ENCODE data around the gene ACOX1. TPM values are rescaled to one million over a fixed set of nuclear protein-coding genes. Genes with fewer than 3 reads are reported as not detected.

The ACOX1 gene
- total RNA-seq, 4 donors from 2014 or later: 11.2 to 70.0 (median 42.0) TPM

- intact Hi-C loops (cut with DNase I; ENCODE audit: low total_unique reads): no loop called here
- Histone ChIP-seq H3K27ac (no peak overlapping the region), H3K36me3 (no peaks in the 10 kb centered on the region), H3K9me3 (no peaks in the 10 kb centered on the region), H3K4me3 (no peak overlapping the region), H3K27me3 (no peaks in the 10 kb centered on the region), H3K4me1 (no peaks in the 10 kb centered on the region)
- no peak for DNase-seq
- TF ChIP-seq POLR2A (IDR thresholded peaks at IDR 0.05): no peak
- TF ChIP-seq, protein P1, sequence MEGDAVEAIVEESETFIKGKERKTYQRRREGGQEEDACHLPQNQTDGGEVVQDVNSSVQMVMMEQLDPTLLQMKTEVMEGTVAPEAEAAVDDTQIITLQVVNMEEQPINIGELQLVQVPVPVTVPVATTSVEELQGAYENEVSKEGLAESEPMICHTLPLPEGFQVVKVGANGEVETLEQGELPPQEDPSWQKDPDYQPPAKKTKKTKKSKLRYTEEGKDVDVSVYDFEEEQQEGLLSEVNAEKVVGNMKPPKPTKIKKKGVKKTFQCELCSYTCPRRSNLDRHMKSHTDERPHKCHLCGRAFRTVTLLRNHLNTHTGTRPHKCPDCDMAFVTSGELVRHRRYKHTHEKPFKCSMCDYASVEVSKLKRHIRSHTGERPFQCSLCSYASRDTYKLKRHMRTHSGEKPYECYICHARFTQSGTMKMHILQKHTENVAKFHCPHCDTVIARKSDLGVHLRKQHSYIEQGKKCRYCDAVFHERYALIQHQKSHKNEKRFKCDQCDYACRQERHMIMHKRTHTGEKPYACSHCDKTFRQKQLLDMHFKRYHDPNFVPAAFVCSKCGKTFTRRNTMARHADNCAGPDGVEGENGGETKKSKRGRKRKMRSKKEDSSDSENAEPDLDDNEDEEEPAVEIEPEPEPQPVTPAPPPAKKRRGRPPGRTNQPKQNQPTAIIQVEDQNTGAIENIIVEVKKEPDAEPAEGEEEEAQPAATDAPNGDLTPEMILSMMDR (IDR thresholded peaks at IDR 0.05): no peak
Measured at GRCh38 chr17:75917917-75918445, 61.0 kb downstream of the ACOX1 start.

GRCh38 chr17:75917141-75917916 is 61.6 kb downstream of the ACOX1 start:
- no peak for DNase-seq
- intact Hi-C loops (cut with DNase I; ENCODE audit: low total_unique reads): no loop called here
- Histone ChIP-seq H3K36me3 (no peaks in the 10 kb centered on the region), H3K27me3 (no peaks in the 10 kb centered on the region), H3K4me3 (no peak overlapping the region), H3K27ac (no peak overlapping the region), H3K9me3 (no peaks in the 10 kb centered on the region), H3K4me1 (no peaks in the 10 kb centered on the region)
- no peak for TF ChIP-seq POLR2A (IDR thresholded peaks at IDR 0.05)
- TF ChIP-seq, protein P1 (IDR thresholded peaks at IDR 0.05): no peak

DNA sequence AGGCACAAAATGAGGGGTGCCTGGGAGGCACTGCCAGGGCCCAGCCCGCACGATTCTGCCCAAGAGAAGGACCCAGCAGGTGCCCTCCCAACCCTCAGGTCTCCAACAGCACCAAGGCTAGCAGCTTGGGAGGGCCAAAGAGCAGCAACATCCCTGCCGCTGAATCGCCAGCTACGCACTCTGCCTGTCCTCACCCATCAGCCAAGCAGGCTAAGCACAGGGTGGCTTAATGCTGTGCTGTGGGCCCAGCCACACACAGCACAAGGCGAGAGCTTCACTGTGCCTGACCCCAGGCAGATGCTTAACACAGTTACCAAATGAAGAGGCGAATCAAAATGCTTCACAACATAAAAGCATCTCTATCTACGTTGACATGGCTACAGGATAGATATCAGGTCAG is 63.7 kb downstream of the ACOX1 start:
- no peaks in the 10 kb centered on the region for H3K9me3 ChIP-seq
- DNase-seq: no peak
- no peak overlapping the region for H3K4me3 ChIP-seq
- H3K27me3 ChIP-seq: no peaks in the 10 kb centered on the region
- peaks cover 0 to 4% of the 10 kb centered on the region in 2 donors for H3K4me1 ChIP-seq
- intact Hi-C loops (cut with DNase I; ENCODE audit: low total_unique reads): no loop called here
- H3K27ac ChIP-seq: no peak overlapping the region
- TF ChIP-seq, protein P1 (IDR thresholded peaks at IDR 0.05): no peak
- TF ChIP-seq POLR2A (IDR thresholded peaks at IDR 0.05): no peak
- no peaks in the 10 kb centered on the region for H3K36me3 ChIP-seq

DNA sequence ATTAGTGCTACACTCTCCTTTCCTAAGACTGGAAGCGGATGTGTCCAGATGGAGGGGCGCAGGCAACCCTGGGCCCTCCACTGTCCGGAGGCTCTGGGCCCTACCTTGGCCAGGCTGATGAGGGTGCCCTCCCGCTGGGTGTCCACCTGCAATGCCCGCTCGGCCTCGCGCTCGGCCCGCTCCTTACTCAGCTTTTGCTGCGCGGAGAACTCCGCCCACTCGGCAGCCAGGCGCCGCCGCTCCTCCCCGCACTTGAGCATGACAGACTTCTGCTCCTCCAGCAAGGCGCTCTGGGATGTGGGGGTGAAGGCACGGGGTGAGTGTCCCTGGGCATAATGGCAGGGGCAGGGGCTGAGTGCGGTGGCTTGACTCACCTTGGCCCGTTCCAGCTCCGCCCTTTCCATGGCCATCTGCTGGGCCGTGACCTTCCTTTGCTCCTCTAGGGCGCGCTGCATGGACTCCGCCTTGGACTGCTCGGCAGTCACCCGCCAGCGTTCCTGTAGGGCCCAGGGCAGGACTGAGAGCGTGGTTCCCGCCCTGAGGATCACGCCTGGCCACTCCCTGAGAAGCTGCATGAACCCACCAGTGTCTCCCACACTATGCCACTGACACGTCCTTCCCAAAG is 64.2 kb downstream of the ACOX1 start:
- no peak for TF ChIP-seq POLR2A (IDR thresholded peaks at IDR 0.05)
- TF ChIP-seq, protein P1 (IDR thresholded peaks at IDR 0.05): no peak
- intact Hi-C loops (cut with DNase I; ENCODE audit: low total_unique reads): no loop called here

More for the DNA sequence above, 64.2 kb downstream of the ACOX1 start:
- H3K4me3 ChIP-seq: no peak overlapping the region
- H3K27ac ChIP-seq: no peak overlapping the region
- peaks cover 0 to 4% of the 10 kb centered on the region in 2 donors for H3K4me1 ChIP-seq
- no peaks in the 10 kb centered on the region for H3K27me3 ChIP-seq
- no peaks in the 10 kb centered on the region for H3K36me3 ChIP-seq
- H3K9me3 ChIP-seq: no peaks in the 10 kb centered on the region
- no peak for DNase-seq
